ENCODE data around the gene CDS1.
"Not testable (repeated sequence)": the region's sequence is repeated elsewhere in the genome, so short reads cannot be mapped to it uniquely, and the experiment has no call there.

The CDS1 gene

GRCh38 chr4:84582988-84583875 lies at the start of gene CDS1:
CDS1 (plus strand) TSS chr4:84583127; CDS start chr4:84583402, 275 bp downstream.
- peak; percentile 74 for DNase-seq

GRCh38 chr4:84535901-84536300 lies 47.0 kb upstream of the CDS1 start:
- DNase-seq: no peak

GRCh38 chr4:84545093-84545492 lies 37.8 kb upstream of the CDS1 start:
- no peak for DNase-seq

- DNase-seq: no peak
These were observed 35.7 kb upstream of the CDS1 start for GRCh38 chr4:84547211-84547610.

GRCh38 chr4:84549191-84549590 lies 33.7 kb upstream of the CDS1 start:
- not testable (repeated sequence) for DNase-seq

DNA sequence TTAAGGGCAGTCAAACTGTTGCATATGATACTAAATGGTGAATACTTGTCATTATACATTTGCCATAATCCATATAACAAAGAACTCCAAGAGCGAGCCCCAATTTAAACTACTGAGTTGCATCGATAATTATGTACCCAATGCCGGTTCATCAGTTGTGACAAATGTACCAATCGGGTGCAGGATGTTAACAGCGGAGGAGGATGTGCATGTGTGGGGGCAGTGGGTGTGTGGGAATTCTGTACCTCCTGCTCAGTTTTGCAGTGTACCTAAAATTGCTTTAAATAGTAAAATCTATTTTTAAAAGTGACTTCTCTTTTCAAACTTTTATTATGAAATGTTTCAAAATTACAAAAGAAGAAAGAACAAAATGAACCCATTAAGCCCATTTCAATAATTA lies 20.8 kb upstream of the CDS1 start:
- no peak for DNase-seq

- no peak for DNase-seq
These were observed 19.9 kb upstream of the CDS1 start for GRCh38 chr4:84563002-84563401.

DNA sequence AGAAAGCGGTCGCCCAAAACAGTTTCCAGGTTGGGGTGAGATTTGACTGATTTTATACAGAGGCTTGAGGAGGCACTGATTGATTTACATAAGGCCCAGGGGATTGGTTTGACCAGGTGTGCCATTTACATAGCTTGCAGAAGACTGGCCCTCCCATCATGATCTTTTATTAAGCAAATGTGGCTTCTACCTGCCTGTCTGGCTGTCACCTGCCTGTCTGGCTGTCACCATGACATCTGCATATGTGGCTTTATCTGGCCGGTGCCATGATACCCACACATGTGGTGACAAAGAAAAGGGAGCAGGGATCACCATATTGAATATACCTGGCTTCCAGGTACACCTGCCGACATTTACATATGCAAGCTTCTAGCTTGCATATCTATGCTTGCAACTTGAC lies 17.0 kb upstream of the CDS1 start:
- no peak for DNase-seq

DNA sequence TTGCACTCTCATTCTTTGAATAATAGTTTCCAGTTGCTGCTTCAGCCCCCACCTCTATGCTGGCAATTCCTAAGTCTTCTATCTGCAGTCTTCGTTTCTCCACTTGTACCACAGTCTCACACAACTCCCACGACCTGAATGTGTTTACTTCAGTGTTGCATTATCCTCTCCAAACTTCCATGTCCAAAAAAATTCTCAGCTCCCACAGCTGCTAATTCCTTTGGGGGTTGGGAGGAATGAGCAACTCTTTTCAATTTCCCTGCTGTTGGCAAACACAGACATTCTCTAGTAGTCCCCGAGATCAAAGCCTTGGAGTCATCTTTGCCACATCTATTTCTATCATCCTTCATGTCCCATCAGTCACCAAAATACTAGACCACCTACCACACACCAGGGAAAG lies 14.4 kb upstream of the CDS1 start:
- no peak for DNase-seq

GRCh38 chr4:84569009-84569408 lies 13.9 kb upstream of the CDS1 start:
- no peak for DNase-seq

- DNase-seq: no peak
These were observed 9.4 kb upstream of the CDS1 start for GRCh38 chr4:84573385-84574068.

DNA sequence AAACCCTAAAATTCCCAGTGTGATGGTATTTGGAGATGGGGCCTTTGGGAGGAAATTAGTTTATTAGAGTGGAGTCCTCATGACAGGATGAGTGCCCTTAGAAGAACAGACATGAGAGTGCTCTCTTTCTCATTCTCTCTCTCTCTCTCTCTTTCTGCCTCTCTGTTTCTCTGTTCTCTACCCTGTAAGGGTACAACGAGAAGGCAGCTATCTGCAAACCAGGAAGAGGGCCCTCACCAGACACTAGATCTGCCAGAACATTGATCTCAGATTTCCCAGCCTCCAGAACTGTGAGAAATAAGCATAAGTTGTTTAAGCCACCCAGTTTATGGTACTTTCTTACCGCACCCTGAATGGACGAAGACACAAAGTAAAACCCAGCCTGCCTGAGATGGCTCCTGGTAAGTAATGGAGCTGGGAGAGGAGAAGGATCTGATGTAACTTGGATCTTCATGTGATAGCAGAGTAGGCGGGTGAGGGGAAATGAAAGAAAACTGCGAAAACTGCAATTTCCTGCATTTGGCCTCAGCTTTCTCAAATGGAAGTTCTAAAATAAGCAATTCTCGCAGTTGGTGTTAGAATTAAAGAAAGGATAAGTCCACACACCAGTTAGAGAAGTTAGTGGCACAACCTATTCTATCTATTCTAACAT lies 8.7 kb upstream of the CDS1 start:
- DNase-seq: no peak

- DNase-seq: peak; percentile 64
These were observed 4.2 kb upstream of the CDS1 start for GRCh38 chr4:84578540-84579402.

DNA sequence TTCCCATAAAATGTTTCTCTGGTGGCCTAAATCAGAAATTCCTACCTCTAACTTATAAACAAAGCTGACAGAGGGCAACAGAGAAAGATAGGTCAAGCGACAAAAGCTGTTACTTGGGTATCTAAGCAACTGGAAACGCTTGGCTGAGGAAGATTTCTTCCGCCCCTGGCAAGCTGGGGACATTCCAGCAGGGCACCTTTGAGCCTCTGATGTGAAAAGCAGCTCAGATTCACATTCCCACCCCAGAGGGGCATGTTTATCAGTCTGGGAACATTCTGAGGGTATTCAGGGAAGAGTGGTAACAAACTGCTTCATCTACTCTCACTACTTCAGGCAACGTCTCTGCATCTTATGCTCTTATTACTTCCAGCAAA lies 3.5 kb upstream of the CDS1 start:
- DNase-seq: peak; percentile 82

GRCh38 chr4:84582302-84582987 lies 482 bp upstream of the CDS1 start:
- peak; percentile 97 for DNase-seq

- no peak for DNase-seq
These were observed 1.0 kb downstream of the CDS1 start for GRCh38 chr4:84583876-84584380.

GRCh38 chr4:84585251-84585650 lies 2.3 kb downstream of the CDS1 start:
- no peak for DNase-seq

GRCh38 chr4:84594724-84595123 lies 11.8 kb downstream of the CDS1 start:
- no peak for DNase-seq

- DNase-seq: no peak
These were observed 13.9 kb downstream of the CDS1 start for GRCh38 chr4:84596826-84597225.

- DNase-seq: no peak
These were observed 14.5 kb downstream of the CDS1 start for GRCh38 chr4:84597450-84597849.

GRCh38 chr4:84606645-84607044 lies 23.7 kb downstream of the CDS1 start:
- no peak for DNase-seq

GRCh38 chr4:84611531-84611930 lies 28.6 kb downstream of the CDS1 start:
- DNase-seq: no peak

All from eye (tissue), 1 donor.